ENCODE data around the gene PCDHB11.
"Not testable (repeated sequence)": the region's sequence is repeated elsewhere in the genome, so short reads cannot be mapped to it uniquely, and the experiment has no call there.

GRCh38 chr5:141215504-141215903 lies 16.1 kb downstream of the PCDHB11 start:
- TF ChIP-seq SUZ12 (IDR thresholded peaks at IDR 0.05; ENCODE audit: extremely low read depth, insufficient read depth, insufficient read length); YY1 (IDR thresholded peaks at IDR 0.05; ENCODE audit: insufficient read depth, insufficient read length): not testable (repeated sequence)

All from NT2/D1 (cell line).